Measurements from ENCODE around the gene MYBPHL. TPM values are rescaled to one million over a fixed set of nuclear protein-coding genes. Genes with fewer than 3 reads are reported as not detected.

Gene MYBPHL
- total and polyA plus RNA-seq, 2 of the 13 experiments (the other 11 are each of a cell fraction or from before 2014, with no cell fraction given): 3.7 to 3.8 TPM

DNA sequence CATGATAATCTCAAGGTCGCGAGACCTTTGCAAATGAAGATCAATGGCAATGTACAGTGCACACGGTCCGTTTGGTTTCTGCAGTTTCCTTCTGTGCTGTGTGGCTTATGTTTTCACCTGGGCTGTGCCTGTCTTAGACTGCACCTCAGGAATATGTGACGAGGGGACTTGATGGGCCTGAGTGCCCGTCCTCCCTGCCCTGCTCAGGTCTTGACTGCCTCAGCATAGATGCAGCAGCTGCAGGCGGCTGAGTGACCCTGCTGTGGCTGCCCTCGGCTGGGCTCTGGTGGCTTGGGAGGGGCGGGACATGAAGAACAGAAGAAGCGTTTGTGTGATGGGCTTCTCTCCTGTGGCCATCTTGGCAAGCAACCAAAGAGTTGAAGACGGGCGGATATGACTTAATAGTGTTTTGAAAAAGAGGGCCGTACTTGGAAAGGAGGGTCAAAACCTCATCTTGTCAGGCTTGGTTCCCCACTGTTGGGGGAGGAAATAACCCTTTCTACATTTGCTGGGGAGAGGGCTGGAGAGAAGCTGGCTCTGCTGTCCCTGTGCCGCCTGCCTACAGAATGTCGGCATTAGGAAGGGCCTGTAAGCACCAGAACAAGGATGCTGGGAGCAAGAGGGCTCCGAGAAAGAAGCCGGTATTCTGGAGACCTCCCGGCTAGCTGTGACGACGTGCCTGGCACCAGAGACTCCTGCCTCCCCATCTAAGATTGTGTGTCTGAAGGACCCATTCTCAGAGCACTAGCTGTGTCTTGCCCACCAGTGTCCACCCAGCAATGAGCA lies 7.1 kb downstream of the MYBPHL start (continued):
- no peak for TF ChIP-seq ZBTB8A (CRISPR knock-in tag; IDR thresholded peaks at IDR 0.05; ENCODE audit: borderline replicate concordance, low read depth)
- TF ChIP-seq SMARCC2 (IDR thresholded peaks at IDR 0.05): no peak
- no peak for TF ChIP-seq ZNF720 (CRISPR knock-in tag; IDR thresholded peaks at IDR 0.05)
- TF ChIP-seq ZSCAN31 (CRISPR knock-in tag; IDR thresholded peaks at IDR 0.05; ENCODE audit: low read depth): no peak
- TF ChIP-seq MBNL3 (CRISPR knock-in tag; conservative IDR thresholded peaks at IDR 0.05): no peak
- no peak for TF ChIP-seq IRX3 (CRISPR knock-in tag; IDR thresholded peaks at IDR 0.05; ENCODE audit: borderline replicate concordance, low read depth)
- no peak for TF ChIP-seq TOPORS (CRISPR knock-in tag; IDR thresholded peaks at IDR 0.05)
- TF ChIP-seq SRSF9 (IDR thresholded peaks at IDR 0.05; ENCODE audit: borderline replicate concordance, insufficient read depth, low read depth, low read length, poor library complexity, severe bottlenecking): no peak
- TF ChIP-seq CEBPG (CRISPR knock-in tag; IDR thresholded peaks at IDR 0.05): no peak
- TF ChIP-seq, protein P1, sequence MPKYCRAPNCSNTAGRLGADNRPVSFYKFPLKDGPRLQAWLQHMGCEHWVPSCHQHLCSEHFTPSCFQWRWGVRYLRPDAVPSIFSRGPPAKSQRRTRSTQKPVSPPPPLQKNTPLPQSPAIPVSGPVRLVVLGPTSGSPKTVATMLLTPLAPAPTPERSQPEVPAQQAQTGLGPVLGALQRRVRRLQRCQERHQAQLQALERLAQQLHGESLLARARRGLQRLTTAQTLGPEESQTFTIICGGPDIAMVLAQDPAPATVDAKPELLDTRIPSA (CRISPR knock-in tag; IDR thresholded peaks at IDR 0.05; ENCODE audit: borderline replicate concordance): no peak
- 0 out of 2 replicates have a peak, but pooled peaks have one; percentile 14 for TF ChIP-seq KMT2B (CRISPR knock-in tag; IDR thresholded peaks at IDR 0.05)
- TF ChIP-seq, protein P2, sequence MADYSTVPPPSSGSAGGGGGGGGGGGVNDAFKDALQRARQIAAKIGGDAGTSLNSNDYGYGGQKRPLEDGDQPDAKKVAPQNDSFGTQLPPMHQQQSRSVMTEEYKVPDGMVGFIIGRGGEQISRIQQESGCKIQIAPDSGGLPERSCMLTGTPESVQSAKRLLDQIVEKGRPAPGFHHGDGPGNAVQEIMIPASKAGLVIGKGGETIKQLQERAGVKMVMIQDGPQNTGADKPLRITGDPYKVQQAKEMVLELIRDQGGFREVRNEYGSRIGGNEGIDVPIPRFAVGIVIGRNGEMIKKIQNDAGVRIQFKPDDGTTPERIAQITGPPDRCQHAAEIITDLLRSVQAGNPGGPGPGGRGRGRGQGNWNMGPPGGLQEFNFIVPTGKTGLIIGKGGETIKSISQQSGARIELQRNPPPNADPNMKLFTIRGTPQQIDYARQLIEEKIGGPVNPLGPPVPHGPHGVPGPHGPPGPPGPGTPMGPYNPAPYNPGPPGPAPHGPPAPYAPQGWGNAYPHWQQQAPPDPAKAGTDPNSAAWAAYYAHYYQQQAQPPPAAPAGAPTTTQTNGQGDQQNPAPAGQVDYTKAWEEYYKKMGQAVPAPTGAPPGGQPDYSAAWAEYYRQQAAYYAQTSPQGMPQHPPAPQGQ (CRISPR knock-in tag; IDR thresholded peaks at IDR 0.05; ENCODE audit: borderline replicate concordance): no peak
- TF ChIP-seq, protein P3, sequence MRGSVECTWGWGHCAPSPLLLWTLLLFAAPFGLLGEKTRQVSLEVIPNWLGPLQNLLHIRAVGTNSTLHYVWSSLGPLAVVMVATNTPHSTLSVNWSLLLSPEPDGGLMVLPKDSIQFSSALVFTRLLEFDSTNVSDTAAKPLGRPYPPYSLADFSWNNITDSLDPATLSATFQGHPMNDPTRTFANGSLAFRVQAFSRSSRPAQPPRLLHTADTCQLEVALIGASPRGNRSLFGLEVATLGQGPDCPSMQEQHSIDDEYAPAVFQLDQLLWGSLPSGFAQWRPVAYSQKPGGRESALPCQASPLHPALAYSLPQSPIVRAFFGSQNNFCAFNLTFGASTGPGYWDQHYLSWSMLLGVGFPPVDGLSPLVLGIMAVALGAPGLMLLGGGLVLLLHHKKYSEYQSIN (CRISPR knock-in tag; IDR thresholded peaks at IDR 0.05; ENCODE audit: borderline replicate concordance): no peak
- TF ChIP-seq, protein P4, sequence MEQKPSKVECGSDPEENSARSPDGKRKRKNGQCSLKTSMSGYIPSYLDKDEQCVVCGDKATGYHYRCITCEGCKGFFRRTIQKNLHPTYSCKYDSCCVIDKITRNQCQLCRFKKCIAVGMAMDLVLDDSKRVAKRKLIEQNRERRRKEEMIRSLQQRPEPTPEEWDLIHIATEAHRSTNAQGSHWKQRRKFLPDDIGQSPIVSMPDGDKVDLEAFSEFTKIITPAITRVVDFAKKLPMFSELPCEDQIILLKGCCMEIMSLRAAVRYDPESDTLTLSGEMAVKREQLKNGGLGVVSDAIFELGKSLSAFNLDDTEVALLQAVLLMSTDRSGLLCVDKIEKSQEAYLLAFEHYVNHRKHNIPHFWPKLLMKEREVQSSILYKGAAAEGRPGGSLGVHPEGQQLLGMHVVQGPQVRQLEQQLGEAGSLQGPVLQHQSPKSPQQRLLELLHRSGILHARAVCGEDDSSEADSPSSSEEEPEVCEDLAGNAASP (CRISPR knock-in tag; IDR thresholded peaks at IDR 0.05; ENCODE audit: borderline replicate concordance): no peak; the same call in 1 of the 2 replicates
- TF ChIP-seq, protein P5, sequence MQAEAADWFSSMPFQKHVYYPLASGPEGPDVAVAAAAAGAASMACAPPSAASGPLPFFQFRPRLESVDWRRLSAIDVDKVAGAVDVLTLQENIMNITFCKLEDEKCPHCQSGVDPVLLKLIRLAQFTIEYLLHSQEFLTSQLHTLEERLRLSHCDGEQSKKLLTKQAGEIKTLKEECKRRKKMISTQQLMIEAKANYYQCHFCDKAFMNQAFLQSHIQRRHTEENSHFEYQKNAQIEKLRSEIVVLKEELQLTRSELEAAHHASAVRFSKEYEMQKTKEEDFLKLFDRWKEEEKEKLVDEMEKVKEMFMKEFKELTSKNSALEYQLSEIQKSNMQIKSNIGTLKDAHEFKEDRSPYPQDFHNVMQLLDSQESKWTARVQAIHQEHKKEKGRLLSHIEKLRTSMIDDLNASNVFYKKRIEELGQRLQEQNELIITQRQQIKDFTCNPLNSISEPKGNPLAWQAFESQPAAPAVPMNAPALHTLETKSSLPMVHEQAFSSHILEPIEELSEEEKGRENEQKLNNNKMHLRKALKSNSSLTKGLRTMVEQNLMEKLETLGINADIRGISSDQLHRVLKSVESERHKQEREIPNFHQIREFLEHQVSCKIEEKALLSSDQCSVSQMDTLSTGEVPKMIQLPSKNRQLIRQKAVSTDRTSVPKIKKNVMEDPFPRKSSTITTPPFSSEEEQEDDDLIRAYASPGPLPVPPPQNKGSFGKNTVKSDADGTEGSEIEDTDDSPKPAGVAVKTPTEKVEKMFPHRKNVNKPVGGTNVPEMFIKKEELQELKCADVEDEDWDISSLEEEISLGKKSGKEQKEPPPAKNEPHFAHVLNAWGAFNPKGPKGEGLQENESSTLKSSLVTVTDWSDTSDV (CRISPR knock-in tag; IDR thresholded peaks at IDR 0.05): no peak
- TF ChIP-seq, protein P6, sequence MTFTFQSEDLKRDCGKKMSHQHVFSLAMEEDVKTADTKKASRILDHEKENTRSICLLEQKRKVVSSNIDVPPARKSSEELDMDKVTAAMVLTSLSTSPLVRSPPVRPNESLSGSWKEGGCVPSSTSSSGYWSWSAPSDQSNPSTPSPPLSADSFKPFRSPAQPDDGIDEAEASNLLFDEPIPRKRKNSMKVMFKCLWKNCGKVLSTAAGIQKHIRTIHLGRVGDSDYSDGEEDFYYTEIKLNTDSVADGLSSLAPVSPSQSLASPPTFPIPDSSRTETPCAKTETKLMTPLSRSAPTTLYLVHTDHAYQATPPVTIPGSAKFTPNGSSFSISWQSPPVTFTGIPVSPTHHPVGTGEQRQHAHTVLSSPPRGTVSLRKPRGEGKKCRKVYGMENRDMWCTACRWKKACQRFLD (CRISPR knock-in tag; IDR thresholded peaks at IDR 0.05; ENCODE audit: borderline replicate concordance): no peak
- no peak for TF ChIP-seq SOX6 (IDR thresholded peaks at IDR 0.05)
- TF ChIP-seq SOX6 (CRISPR knock-in tag; IDR thresholded peaks at IDR 0.05): 0 out of 2 replicates have a peak, but pooled peaks have one; percentile 48
- TF ChIP-seq HES4 (CRISPR knock-in tag; IDR thresholded peaks at IDR 0.05; ENCODE audit: borderline replicate concordance): no peak
